Neural progenitor cell (in vitro differentiated cells): ENCODE data around the gene ACVR1C.

Source experiments
- EZH2 ChIP-seq: fragments of 200-600 bp; sonication (generic); IDR thresholded peaks from 2 replicates; pipeline ENCODE4 v1.6.1; 2017; ENCODE audit warnings: antibody characterized with exemption, mild to moderate bottlenecking, moderate library complexity
- TF ChIP-seq, protein P1 (sequence below): fragments of 200-600 bp; sonication (generic); IDR thresholded peaks from 2 replicates; pipeline ENCODE4 v1.5.1; 2017; ENCODE audit warnings: antibody characterized with exemption, mild to moderate bottlenecking

DNA sequence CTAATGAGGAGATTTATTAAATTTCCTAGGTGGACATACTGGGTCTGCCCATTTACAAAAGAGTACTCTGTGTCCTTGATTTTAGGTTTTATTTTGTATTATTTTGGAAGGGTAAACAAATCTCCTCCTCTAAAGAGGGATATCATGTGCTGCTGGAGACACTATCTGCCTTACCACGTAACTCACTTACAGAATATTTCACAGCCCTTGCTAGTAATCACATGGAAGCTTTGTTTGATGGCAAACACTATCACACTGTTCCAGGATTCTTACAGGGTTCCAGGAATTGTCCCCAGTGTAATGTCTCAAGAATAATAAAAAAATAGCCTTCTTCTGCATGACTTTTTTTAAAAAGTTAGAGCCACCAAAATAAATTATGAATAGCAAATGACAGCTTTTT lies 29.2 kb upstream of the ACVR1C start:
- TF ChIP-seq, protein P1, sequence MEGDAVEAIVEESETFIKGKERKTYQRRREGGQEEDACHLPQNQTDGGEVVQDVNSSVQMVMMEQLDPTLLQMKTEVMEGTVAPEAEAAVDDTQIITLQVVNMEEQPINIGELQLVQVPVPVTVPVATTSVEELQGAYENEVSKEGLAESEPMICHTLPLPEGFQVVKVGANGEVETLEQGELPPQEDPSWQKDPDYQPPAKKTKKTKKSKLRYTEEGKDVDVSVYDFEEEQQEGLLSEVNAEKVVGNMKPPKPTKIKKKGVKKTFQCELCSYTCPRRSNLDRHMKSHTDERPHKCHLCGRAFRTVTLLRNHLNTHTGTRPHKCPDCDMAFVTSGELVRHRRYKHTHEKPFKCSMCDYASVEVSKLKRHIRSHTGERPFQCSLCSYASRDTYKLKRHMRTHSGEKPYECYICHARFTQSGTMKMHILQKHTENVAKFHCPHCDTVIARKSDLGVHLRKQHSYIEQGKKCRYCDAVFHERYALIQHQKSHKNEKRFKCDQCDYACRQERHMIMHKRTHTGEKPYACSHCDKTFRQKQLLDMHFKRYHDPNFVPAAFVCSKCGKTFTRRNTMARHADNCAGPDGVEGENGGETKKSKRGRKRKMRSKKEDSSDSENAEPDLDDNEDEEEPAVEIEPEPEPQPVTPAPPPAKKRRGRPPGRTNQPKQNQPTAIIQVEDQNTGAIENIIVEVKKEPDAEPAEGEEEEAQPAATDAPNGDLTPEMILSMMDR, result no peak
- no peak for TF ChIP-seq EZH2
